ENCODE measurements around the gene MACROH2A2. TPM values are rescaled to one million over a fixed set of nuclear protein-coding genes. Genes with fewer than 3 reads are reported as not detected.
"Not testable (repeated sequence)": the region's sequence is repeated elsewhere in the genome, so short reads cannot be mapped to it uniquely, and the experiment has no call there.

MACROH2A2 gene
- total RNA-seq, 2 experiments from 2014 or later, result 3.6 to 4.2 TPM

DNA sequence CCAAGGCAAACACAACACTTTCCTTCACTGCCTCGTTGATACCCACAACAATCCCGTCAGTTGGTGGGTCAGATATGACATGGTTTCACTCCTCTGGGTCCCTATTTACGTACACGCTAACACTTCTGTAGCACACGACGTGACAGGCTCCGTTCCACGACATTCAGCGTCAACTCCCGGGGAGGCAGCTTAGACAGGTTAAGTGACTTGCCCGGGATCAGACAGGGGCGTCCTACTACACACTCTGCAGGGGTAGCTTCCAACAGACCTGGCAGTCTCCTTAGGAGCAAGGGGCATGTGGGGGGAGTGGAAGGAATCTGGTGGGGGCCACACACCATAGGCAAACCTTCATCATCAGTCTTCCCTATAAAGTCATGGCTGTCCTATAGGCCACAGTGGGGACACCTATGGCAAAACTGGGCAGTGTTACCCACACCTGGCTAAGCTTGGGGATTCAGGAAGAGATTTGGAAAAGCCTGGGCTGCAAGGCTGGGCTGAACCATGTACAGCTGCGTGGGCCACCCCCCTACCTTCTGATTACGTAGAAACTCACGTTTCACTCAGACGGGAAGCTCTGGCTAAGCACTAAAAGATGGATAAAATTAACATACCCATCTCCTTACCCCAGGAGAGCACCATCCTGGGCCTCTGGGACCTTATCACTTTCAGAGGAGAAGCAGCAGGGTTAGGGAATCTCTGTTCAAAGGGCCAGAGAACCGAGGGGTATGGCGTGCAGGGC lies 91.9 kb downstream of the MACROH2A2 start:
- CTCF ChIA-PET, result interaction anchor here (0.6 to 8.5 kb wide), 9 partner anchors 10 to 191 kb away, joined by 3 to 74 read pairs (median 6); partner anchors contain the start of gene PPA1
- Mint-ChIP-seq H3K9me3 (ENCODE audit: low read depth) (no peaks in the 10 kb centered on the region), H3K36me3 (ENCODE audit: low read depth) (peaks cover 7% of the 10 kb centered on the region), H3K4me3 (peak overlapping the region; percentile 83), H3K27me3 (no peaks in the 10 kb centered on the region), H3K4me1 (peaks cover 30% of the 10 kb centered on the region), H3K27ac (peak overlapping the region; percentile 3)
- POLR2A ChIA-PET, result interaction anchor here (0.7 to 2.3 kb wide), 2 partner anchors 13 to 18 kb away, joined by 3 to 18 read pairs; no protein-coding TSS in a partner anchor
- intact Hi-C loops (cut with DNase I, micrococcal nuclease), result loop anchor here (5.0 to 10.0 kb wide), 3 partner anchors 58 to 673 kb away; partner anchors contain the start of gene SGPL1 (in 1 of the 2)
- ATAC-seq (no peak), DNase-seq (no peak)

DNA sequence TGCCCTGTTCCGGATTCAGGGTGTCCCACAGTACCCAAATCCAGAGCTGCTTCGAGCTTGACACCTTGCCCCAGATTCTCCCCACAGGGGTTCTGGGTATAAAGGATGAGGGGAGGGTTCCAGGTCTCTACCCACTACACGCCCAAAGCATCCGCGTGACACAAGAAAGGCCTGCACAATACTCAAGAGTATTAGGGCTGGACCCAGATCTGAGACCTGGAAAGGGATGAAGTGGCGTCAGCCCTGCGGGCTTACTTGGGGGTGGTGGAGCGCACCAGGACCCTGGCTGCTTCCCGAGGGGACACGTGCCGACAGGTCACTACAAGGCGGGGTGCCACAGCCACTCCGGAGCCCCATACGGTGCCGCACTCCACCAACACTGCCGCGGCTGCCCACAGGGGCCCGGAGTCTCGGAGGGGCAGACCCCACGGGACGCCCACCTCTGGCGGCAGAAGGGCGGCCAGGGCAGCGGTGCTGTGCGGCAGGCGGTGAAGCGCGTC lies 92.6 kb downstream of the MACROH2A2 start:
- ChIA-PET CTCF (interaction anchor here (0.6 to 8.5 kb wide), 13 partner anchors 10 to 192 kb away, joined by 3 to 74 read pairs (median 9); partner anchors contain the start of gene PPA1), POLR2A (interaction anchor here (0.5 to 2.3 kb wide), 6 partner anchors 13 to 847 kb away, joined by 3 to 32 read pairs (median 8); partner anchors contain the start of genes EIF4EBP2 and SAR1A)
- peak overlapping the region; percentile 51 for H3K27ac Mint-ChIP-seq
- ATAC-seq (no peak), DNase-seq (no peak)
- H3K36me3 Mint-ChIP-seq (ENCODE audit: low read depth), result peaks cover 13% of the 10 kb centered on the region
- H3K9me3 Mint-ChIP-seq (ENCODE audit: low read depth), result no peaks in the 10 kb centered on the region
- no peaks in the 10 kb centered on the region for H3K27me3 Mint-ChIP-seq
- intact Hi-C loops (cut with DNase I, micrococcal nuclease), result loop anchor here (5.0 to 10.0 kb wide), 3 partner anchors 57 to 672 kb away; partner anchors contain the start of gene SGPL1 (in 1 of the 2)
- peak overlapping the region; percentile 83 for H3K4me3 Mint-ChIP-seq
- H3K4me1 Mint-ChIP-seq, result peaks cover 30% of the 10 kb centered on the region

DNA sequence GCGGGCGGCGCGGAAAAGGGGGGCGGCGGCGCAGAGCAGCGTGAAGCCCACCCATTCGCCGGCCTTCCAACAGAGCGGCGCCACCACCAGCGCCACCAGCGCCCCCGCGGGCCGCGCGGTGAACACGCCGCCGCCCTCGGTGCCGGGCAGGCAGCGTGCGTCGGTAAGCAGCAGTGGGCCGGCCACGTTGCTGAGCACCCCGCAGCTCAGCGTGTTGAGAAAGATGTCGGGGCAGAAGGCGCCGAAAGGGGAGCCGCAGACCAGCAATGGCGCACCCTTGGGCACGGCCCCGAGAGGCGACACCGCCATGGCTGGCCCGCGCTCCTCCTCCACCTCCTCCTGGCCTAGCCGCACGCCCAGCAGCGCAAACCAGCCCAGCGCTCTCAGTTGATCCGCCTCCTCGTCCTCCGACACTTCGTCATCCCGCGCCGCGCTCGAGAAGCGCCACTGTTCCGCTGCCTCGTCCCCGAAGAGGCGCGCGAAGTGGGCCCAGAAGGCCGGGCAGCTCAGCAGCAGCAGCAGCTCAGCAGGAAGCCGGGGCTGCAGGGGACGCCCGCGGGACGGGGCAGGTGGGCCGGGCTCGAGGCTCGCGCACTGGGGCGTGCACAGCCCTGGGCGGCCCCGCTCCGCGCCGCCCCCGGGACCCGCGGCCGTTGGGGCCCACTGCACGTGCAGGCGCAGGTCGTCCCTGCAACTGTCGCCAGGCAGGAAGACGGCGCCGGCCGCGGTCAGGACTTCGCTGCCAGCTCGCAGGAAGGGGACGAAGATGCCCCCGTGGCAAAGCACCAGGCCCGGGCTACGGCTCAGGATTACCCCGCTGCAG lies 93.2 kb downstream of the MACROH2A2 start:
- no peaks in the 10 kb centered on the region for H3K27me3 Mint-ChIP-seq
- peak; percentile 84 for DNase-seq
- no peaks in the 10 kb centered on the region for H3K9me3 Mint-ChIP-seq (ENCODE audit: low read depth)
- H3K4me3 Mint-ChIP-seq, result peak overlapping the region; percentile 83
- peak overlapping the region; percentile 93 for H3K27ac Mint-ChIP-seq
- peak; percentile 54 for ATAC-seq
- peaks cover 30% of the 10 kb centered on the region for H3K4me1 Mint-ChIP-seq
- peaks cover 17% of the 10 kb centered on the region for H3K36me3 Mint-ChIP-seq (ENCODE audit: low read depth)
- ChIA-PET POLR2A (interaction anchor here (0.5 to 2.3 kb wide), 19 partner anchors 10 to 1456 kb away, joined by 3 to 32 read pairs (median 4); partner anchors contain the start of genes EIF4EBP2, MACROH2A2 and SAR1A), CTCF (interaction anchor here (0.6 to 8.5 kb wide), 39 partner anchors 8 to 1697 kb away, joined by 3 to 74 read pairs (median 6); partner anchors contain the start of genes EIF4EBP2, PPA1 and SAR1A)
- intact Hi-C loops (cut with DNase I, micrococcal nuclease), result loop anchor here (1.0 to 10.0 kb wide), 11 partner anchors 15 to 671 kb away; partner anchors contain the start of genes PPA1 (in 2 of the 2), SAR1A (in 2 of the 2), EIF4EBP2 (in 1 of the 2) and LRRC20 (in 1 of the 2)

DNA sequence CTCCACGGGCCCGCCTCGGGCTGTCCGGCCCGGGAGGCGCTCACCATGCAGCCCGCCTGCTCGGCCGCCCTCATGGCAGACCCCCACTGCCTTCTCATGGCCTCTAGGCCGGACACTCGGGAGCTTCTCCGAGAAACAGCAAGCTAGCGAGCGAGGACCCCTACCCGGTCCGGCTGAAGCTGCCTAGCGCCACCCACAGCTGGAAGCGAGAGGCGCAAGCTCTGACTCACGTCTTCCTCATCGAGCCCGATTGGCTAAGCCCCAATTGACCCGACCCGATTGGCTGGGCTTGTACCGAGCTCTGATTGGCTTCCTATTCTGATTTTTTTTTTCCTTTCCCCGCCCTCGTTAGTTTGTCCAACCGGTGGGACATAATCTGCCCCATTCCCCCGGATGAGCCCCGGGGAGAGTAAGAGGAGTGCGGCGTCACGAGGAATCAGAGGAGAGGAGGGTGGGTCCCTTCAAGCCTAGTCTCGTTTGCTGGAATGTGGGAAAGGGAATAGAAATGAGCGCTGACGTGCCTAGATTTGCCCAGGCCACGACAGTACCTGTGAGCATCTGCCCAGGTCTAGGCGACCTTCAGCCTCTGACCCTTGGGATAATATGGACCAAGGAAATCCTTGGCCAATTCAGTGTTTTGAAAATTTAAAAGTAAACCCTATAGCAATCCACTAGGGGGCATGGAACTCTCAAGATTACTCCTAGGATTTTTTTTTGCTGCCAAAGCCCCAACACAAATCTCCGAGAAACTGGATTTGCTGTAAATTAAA lies 94.0 kb downstream of the MACROH2A2 start, which contains the start of gene TYSND1:
Gene TYSND1 (minus strand): TSS at position 212 of the 770 bp plus-strand sequence. CDS start 114 bp downstream, at position 98.
- peak; percentile 97 for DNase-seq
- ChIA-PET POLR2A (interaction anchor here (0.6 to 2.3 kb wide), 18 partner anchors 9 to 1456 kb away, joined by 3 to 32 read pairs (median 4); partner anchors contain the start of genes EIF4EBP2, MACROH2A2 and SAR1A), CTCF (interaction anchor here (0.6 to 8.5 kb wide), 43 partner anchors 9 to 1696 kb away, joined by 3 to 74 read pairs (median 5); partner anchors contain the start of genes EIF4EBP2, PPA1 and SAR1A)
- H3K9me3 Mint-ChIP-seq (ENCODE audit: low read depth), result no peaks in the 10 kb centered on the region
- H3K36me3 Mint-ChIP-seq (ENCODE audit: low read depth), result peaks cover 21% of the 10 kb centered on the region
- peaks cover 32% of the 10 kb centered on the region for H3K4me1 Mint-ChIP-seq
- no peaks in the 10 kb centered on the region for H3K27me3 Mint-ChIP-seq
- intact Hi-C loops (cut with DNase I, micrococcal nuclease), result loop anchor here (1.0 to 10.0 kb wide), 11 partner anchors 15 to 671 kb away; partner anchors contain the start of genes PPA1 (in 2 of the 2), SAR1A (in 2 of the 2), EIF4EBP2 (in 1 of the 2) and LRRC20 (in 1 of the 2)
- H3K4me3 Mint-ChIP-seq, result peak within 1 kb of the TSS; percentile 83
- peak; percentile 92 for ATAC-seq
- peak within 1 kb of the TSS; percentile 93 for H3K27ac Mint-ChIP-seq

DNA sequence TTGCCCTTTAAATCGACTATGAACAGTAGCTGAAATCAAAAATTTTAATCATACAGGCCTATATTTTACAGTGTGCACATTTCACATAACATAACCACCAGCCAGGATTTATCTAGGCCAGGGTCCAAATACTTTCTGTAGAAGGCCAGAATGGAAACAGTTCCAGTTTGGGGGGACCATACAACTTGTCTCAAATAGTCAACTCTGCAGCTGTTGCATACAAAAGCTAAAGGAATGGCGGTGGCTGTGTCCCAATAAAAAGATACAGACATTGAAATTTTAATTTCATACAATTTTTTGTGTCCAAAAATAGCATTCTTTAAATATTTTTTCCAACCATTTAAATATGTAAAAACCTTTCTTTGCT lies 94.6 kb downstream of the MACROH2A2 start:
- DNase-seq, result no peak
- no peaks in the 10 kb centered on the region for H3K27me3 Mint-ChIP-seq
- no peaks in the 10 kb centered on the region for H3K9me3 Mint-ChIP-seq (ENCODE audit: low read depth)
- H3K4me1 Mint-ChIP-seq, result peaks cover 33% of the 10 kb centered on the region
- H3K4me3 Mint-ChIP-seq, result peak overlapping the region; percentile 83
- POLR2A ChIA-PET, result interaction anchor here (0.6 to 2.1 kb wide), 2 partner anchors 53 to 85 kb away, joined by 3 to 7 read pairs; no protein-coding TSS in a partner anchor
- H3K36me3 Mint-ChIP-seq (ENCODE audit: low read depth), result peaks cover 27% of the 10 kb centered on the region
- peak overlapping the region; percentile 93 for H3K27ac Mint-ChIP-seq
- ATAC-seq, result no peak
- intact Hi-C loops (cut with DNase I, micrococcal nuclease), result loop anchor here (5.0 to 10.0 kb wide), 3 partner anchors 55 to 670 kb away; partner anchors contain the start of gene SGPL1 (in 1 of the 2)
- CTCF ChIA-PET, result interaction anchor here (0.7 to 8.5 kb wide), 26 partner anchors 9 to 346 kb away, joined by 3 to 74 read pairs (median 6); partner anchors contain the start of genes EIF4EBP2, PPA1 and SAR1A

DNA sequence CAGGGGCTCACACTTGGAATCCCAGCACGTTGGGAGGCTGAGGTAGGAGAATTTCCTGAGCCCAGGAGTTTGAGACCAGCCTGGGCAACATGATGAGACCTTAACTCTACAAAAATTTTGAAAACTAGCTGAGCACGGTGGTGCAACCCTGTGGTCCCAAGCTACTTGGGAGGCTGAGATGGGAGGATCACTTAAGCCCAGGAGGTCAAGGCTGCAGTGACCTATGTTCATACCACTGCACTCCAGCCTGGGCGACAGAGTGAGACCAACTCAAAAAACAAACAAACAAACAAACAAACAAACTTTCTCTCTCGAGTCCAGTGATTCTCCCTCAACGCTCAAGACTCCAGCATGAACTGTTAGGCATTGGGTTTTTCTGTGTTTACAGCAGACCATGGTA lies 95.9 kb downstream of the MACROH2A2 start:
- ATAC-seq (no peak), DNase-seq (no peak)
- H3K4me3 Mint-ChIP-seq, result no peak overlapping the region
- POLR2A ChIA-PET, result no interaction called here
- no peaks in the 10 kb centered on the region for H3K27me3 Mint-ChIP-seq
- H3K4me1 Mint-ChIP-seq, result peaks cover 30% of the 10 kb centered on the region
- H3K27ac Mint-ChIP-seq, result peak overlapping the region; percentile 47
- no peaks in the 10 kb centered on the region for H3K9me3 Mint-ChIP-seq (ENCODE audit: low read depth)
- peaks cover 40% of the 10 kb centered on the region for H3K36me3 Mint-ChIP-seq (ENCODE audit: low read depth)
- CTCF ChIA-PET, result interaction anchor here (0.9 to 8.5 kb wide), 3 partner anchors 13 to 313 kb away, joined by 4 to 74 read pairs (median 19); no protein-coding TSS in a partner anchor
- intact Hi-C loops (cut with DNase I, micrococcal nuclease), result loop anchor here (5.0 to 10.0 kb wide), 3 partner anchors 54 to 669 kb away; partner anchors contain the start of gene SGPL1 (in 1 of the 2)

DNA sequence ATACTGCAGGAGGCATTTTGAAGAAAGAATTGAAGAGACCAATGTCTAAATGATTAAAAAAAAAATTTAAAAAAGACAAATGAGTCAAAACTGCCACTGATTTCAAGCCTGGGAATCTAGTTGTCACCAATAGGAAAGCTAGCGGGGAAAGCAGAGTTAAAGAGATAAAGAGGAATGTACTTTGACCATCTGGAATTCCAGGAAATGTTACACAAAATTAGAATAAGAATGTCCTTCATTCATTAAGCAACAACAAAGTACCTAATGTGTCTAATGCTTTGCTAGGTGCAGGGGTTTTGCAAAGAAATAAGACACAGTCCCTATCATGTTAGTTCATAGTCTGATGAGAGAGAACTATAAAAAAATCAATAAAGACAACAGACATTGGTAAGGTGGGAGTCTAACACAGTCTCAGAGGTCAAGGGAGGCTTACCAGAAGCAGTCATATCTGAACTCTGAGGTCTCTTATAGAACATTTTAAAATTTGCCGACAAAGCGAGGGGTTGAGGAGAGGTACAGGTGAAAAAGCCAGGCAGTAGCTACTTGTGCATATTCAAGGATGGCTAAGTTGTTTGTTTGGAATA lies 102.7 kb downstream of the MACROH2A2 start:
- no peaks in the 10 kb centered on the region for H3K27me3 Mint-ChIP-seq
- peaks cover 78% of the 10 kb centered on the region for H3K36me3 Mint-ChIP-seq (ENCODE audit: low read depth)
- DNase-seq (no peak), ATAC-seq (no peak)
- peaks cover 22% of the 10 kb centered on the region for H3K4me1 Mint-ChIP-seq
- H3K9me3 Mint-ChIP-seq (ENCODE audit: low read depth), result no peaks in the 10 kb centered on the region
- peak overlapping the region; percentile 80 for H3K27ac Mint-ChIP-seq
- H3K4me3 Mint-ChIP-seq, result no peak overlapping the region
- intact Hi-C loops (cut with DNase I, micrococcal nuclease), result no loop called here
- ChIA-PET POLR2A (interaction anchor here (0.6 kb wide), 1 partner anchor 9 kb away, joined by 4 read pairs; the partner anchor contains the start of gene TYSND1), CTCF (interaction anchor here (0.6 to 2.0 kb wide), 6 partner anchors 8 to 515 kb away, joined by 3 to 19 read pairs (median 4); partner anchors contain the start of gene TYSND1)

DNA sequence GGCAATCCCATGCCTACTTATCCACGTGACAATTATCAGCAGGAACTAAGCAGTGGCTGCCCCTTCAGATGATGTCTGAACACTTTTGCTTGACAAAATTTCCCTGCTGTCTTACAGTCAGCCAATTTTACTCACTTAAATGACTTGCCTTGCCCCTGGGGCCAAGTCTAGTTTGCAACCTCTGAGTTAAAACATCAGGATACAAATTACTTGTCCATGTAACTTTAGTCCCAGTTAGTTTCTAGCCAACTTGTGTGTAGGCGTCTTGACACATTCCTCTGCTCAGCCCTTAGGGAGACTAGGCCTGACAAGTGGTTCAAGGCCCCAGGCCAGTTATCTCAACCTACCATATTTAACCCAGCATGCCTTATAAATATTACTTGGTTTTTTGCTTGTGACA lies 105.5 kb downstream of the MACROH2A2 start:
- intact Hi-C loops (cut with DNase I, micrococcal nuclease), result no loop called here
- H3K27ac Mint-ChIP-seq, result no peak overlapping the region
- peaks cover 43% of the 10 kb centered on the region for H3K4me1 Mint-ChIP-seq
- CTCF ChIA-PET, result interaction anchor here (0.8 to 2.8 kb wide), 2 partner anchors 10 to 12 kb away, joined by 3 to 17 read pairs; partner anchors contain the start of gene TYSND1
- H3K36me3 Mint-ChIP-seq (ENCODE audit: low read depth), result peaks cover 70% of the 10 kb centered on the region
- DNase-seq, result no peak
- H3K4me3 Mint-ChIP-seq, result no peak overlapping the region
- no peaks in the 10 kb centered on the region for H3K9me3 Mint-ChIP-seq (ENCODE audit: low read depth)
- POLR2A ChIA-PET, result no interaction called here
- no peak for ATAC-seq
- no peaks in the 10 kb centered on the region for H3K27me3 Mint-ChIP-seq

DNA sequence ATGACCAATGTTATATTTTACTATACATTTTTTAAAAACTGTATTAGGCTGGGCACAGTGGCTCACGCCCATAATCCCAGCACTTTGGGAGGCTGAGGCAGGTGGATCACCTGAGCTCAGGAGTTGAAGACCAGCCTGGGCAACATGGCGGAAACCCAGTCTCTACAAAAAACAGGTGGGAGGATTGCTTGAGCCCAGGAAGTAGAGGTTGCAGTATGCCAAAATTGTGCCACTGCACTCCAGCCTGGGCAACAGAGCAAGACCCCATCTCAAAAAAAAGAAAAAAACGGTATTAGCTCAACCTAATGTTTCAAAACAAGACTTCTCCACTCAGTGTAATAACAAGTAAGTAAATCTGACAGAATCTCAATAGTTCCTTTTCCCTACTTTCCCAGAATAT lies 106.7 kb downstream of the MACROH2A2 start:
- peaks cover 56% of the 10 kb centered on the region for H3K4me1 Mint-ChIP-seq
- DNase-seq; H3K4me3 Mint-ChIP-seq; H3K9me3 Mint-ChIP-seq (ENCODE audit: low read depth); H3K27me3 Mint-ChIP-seq; POLR2A ChIA-PET; intact Hi-C loops (cut with DNase I, micrococcal nuclease); ATAC-seq: not testable (repeated sequence)
- peaks cover 69% of the 10 kb centered on the region for H3K36me3 Mint-ChIP-seq (ENCODE audit: low read depth)
- peak overlapping the region; percentile 56 for H3K27ac Mint-ChIP-seq
- CTCF ChIA-PET, result interaction anchor here (0.6 to 2.8 kb wide), 3 partner anchors 10 to 63 kb away, joined by 3 to 17 read pairs (median 5); partner anchors contain the start of gene TYSND1

Data from activated CD4-positive, alpha-beta T cell treated with anti-CD3 and anti-CD28 coated beads for 36 hours (primary cell).